Activated naive CD4-positive, alpha-beta T cell (primary cell): ENCODE data around the gene EPHA10.
A peak's percentile ranks its signal among the peaks of the same experiment; 100 is the strongest.

ENCODE experiments used
- DNase-seq, 4 experiments: peaks; one replicate each; lab custom pipeline; 2025; lab: John Stamatoyannopoulos, UW

EPHA10 gene

DNA sequence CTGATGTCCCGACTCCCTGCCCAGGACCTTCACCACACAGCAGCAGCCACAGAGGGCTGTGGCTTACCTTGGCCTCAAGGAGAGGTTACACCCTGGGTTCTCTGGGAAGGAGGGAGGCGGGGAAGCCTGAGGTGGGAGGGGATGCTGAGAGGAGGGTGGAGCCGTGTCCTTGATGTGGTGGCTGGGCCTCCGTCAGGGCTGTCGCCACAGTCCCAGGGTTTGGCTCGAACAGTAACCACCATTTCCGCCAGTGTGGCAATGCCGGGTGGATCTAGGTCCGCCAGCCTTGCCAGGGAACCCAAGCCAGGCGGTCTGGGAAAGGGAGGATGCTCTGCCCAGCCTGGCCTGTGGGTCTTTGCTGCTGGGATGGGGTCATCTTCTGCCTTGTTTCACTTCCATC lies 91.0 kb downstream of the EPHA10 start:
- peak in 1 of 4 experiments; percentile 37 for DNase-seq

GRCh38 chr1:37672136-37672870 lies 92.6 kb downstream of the EPHA10 start:
- DNase-seq: no peak

DNA sequence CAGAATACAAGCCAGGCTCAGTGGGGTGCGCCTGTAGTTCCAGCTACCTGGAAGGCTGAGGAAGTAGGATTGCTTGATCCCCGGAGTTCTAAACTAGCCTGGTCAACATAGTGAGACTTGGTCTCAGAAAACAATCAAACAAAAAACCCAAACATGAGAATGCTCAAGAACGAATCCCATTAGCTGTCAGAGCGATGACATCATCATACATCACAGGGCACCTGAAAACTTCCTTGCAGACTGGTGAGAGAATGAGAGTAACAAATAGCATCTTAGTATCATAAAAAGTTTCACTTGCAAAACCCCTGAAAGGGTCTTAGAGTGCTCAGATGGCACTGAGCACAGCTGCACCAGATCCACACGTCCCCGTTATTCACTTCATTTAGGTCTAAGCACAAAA lies 93.7 kb downstream of the EPHA10 start:
- no peak for DNase-seq

DNA sequence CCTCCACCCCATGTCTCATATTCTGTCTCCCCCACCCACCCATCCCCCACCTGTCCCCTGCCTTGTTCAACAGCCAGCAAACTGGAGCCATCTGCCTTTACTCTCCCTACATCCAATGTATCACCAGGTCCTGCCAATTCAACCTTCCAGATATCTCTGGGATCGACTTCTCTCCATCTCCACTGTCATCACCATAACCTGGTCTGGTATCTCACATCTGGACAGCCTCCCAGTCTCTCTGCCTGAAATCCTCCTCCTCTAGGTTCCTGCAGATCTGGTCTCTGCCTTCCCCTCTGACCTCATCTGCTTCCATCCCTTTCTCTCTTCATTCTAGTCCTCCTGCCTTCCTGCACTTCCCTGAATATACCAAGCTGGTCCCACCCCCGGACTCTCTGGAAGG lies 94.8 kb downstream of the EPHA10 start:
- no peak for DNase-seq

GRCh38 chr1:37667023-37667671 lies 97.8 kb downstream of the EPHA10 start:
- DNase-seq: no peak

- no peak for DNase-seq
These were observed 98.6 kb downstream of the EPHA10 start for GRCh38 chr1:37666241-37666867.
